ENCODE data around the gene RPTOR.

RPTOR gene

DNA sequence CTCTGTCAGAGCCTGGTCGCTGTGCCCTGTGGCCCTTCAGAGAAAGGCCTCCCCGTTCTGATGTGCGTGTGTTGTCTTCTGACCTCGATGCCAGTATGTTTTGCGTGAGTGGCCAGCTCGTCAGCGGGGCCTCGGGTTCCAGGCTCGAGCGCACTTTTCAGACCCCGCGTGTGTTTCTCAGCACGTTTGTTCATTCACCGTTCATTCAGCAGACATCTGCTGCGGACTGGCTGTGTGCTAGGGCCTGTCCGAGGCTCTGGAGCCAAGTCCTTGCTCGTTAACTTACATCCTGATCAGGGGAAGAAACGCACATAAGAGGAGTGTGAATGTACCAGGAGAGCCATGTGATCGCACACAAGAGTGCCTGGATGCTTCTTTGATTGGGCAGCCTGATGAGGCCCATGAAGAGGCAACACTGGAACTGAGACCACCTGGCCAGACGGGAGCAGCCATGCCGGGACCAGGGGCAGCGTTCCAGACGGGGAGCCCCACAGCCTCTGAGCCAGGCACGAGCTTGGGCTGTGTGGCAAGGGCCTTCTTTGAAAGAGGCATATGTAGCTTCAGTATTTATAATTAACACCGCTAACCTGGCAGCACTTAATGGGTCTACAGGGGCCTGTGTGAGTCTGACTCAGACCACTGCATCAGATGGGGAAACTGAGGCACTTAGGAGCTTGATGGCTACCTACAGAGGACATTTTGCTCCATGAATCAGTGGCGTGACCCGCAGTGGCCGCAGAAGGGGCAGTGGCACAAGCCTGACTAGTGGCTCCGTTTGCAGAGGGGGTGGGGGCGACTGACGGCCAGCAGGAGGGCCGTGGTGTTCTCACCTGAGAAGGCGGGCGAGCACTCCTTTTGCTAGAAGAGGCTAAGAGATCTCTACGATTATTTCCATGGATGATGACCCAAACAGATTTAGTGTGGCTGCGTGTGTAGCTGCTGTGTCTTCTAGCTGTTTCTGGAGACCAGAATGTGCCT lies 259.1 kb downstream of the RPTOR start:
- ChIA-PET POLR2A (no interaction called here), CTCF (interaction anchor here (0.8 to 2.1 kb wide), 2 partner anchors 9 to 95 kb away, joined by 3 to 10 read pairs; no protein-coding TSS in a partner anchor)
- no peak for DNase-seq (ENCODE audit: low read depth, low spot score)
- TF ChIP-seq, protein P1, sequence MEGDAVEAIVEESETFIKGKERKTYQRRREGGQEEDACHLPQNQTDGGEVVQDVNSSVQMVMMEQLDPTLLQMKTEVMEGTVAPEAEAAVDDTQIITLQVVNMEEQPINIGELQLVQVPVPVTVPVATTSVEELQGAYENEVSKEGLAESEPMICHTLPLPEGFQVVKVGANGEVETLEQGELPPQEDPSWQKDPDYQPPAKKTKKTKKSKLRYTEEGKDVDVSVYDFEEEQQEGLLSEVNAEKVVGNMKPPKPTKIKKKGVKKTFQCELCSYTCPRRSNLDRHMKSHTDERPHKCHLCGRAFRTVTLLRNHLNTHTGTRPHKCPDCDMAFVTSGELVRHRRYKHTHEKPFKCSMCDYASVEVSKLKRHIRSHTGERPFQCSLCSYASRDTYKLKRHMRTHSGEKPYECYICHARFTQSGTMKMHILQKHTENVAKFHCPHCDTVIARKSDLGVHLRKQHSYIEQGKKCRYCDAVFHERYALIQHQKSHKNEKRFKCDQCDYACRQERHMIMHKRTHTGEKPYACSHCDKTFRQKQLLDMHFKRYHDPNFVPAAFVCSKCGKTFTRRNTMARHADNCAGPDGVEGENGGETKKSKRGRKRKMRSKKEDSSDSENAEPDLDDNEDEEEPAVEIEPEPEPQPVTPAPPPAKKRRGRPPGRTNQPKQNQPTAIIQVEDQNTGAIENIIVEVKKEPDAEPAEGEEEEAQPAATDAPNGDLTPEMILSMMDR (IDR thresholded peaks at IDR 0.05; ENCODE audit: insufficient read depth, low read length, missing control alignments), result no peak
- H3K4me3 ChIP-seq (ENCODE audit: low read depth, low read length), result no peak overlapping the region

DNA sequence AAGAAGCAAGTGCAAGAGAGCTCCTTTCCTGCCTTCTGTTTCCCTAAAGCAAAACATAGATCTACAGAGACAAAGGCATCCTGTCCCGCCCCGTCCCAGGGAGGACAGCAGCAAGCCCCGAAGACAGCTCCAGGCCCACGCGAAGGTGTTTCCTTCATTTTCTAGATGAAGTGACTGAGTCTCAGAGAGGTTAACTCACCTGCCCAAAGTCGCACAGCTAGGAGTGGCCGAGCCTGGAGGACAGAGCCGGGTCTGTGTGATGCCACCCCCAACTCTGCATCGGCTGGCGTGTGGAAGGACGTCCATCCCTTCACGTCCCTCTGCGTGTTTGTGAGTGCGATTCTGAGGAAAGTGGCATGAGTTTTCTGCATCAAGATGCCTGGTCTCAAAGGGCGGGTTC lies 259.8 kb downstream of the RPTOR start:
- no peak overlapping the region for H3K4me3 ChIP-seq (ENCODE audit: low read depth, low read length)
- DNase-seq (ENCODE audit: low read depth, low spot score), result no peak
- POLR2A ChIA-PET, result no interaction called here
- CTCF ChIA-PET, result interaction anchor here (0.8 to 2.1 kb wide), 3 partner anchors 10 to 197 kb away, joined by 3 to 10 read pairs (median 3); no protein-coding TSS in a partner anchor
- TF ChIP-seq, protein P1 (IDR thresholded peaks at IDR 0.05; ENCODE audit: insufficient read depth, low read length, missing control alignments), result no peak

DNA sequence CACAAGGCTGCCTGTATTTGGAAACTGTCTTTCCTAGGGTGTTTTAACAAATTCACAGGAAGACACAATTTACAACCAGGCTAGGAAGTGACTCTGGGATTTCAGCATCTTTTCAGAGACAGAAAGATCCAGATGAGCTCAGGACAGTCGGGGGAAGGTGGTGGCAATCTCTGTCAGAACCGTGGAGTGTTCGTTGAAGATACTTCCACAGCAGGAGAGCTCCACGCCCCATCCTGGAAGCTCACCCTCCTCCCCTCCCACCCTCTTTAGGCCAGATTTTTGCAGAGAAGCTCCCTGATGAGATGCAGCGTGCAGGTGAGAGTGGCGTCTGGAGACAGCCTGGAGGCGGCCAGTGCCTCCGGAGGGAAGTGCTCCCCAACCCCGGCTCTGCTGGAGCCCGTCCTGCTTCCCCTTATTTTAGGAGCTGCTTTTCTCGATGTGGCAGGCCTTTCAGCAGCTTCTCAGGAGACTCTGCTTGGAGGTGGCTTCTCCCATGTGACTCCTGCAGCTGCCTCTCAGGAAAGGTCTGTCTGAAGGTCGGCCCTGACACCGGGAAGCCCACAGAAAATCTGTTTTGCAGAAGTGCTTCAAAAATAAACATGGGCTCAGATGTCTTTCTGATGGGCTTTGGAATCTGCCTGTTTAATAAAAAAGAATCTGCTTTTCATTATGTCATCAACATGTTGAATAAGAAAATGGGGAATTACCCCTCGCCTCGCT lies 260.6 kb downstream of the RPTOR start:
- POLR2A ChIA-PET, result no interaction called here
- CTCF ChIA-PET, result interaction anchor here (0.6 to 2.1 kb wide), 3 partner anchors 11 to 196 kb away, joined by 3 to 10 read pairs (median 3); no protein-coding TSS in a partner anchor

DNA sequence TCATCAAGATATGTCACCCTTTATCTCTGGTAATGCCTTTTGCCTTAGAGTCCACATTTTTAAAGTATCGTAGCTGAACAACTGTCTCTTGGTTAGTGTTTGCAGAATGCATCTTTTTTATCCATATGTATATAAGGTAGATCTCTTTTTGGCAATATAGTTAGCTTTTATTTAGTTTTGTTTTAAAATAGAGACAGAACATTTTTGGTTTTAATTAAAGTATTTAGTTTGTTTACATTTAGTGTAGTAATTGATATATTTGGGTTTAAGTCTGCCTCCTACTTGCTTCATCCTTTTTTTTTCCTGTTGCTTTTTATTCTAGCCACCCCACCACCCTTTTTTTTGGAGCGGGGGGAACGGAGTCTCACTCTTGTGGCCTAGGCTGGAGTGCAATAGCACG lies 262.4 kb downstream of the RPTOR start:
- H3K4me3 ChIP-seq (ENCODE audit: low read depth, low read length), result no peak overlapping the region
- POLR2A ChIA-PET, result no interaction called here
- DNase-seq (ENCODE audit: low read depth, low spot score), result no peak
- CTCF ChIA-PET, result interaction anchor here (1.0 kb wide), 1 partner anchor 58 kb away, joined by 6 read pairs; no protein-coding TSS in a partner anchor
- TF ChIP-seq, protein P1 (IDR thresholded peaks at IDR 0.05; ENCODE audit: insufficient read depth, low read length, missing control alignments), result no peak

More for the DNA sequence above, 260.6 kb downstream of the RPTOR start:
- TF ChIP-seq, protein P1 (IDR thresholded peaks at IDR 0.05; ENCODE audit: insufficient read depth, low read length, missing control alignments), result no peak
- no peak overlapping the region for H3K4me3 ChIP-seq (ENCODE audit: low read depth, low read length)
- no peak for DNase-seq (ENCODE audit: low read depth, low spot score)

DNA sequence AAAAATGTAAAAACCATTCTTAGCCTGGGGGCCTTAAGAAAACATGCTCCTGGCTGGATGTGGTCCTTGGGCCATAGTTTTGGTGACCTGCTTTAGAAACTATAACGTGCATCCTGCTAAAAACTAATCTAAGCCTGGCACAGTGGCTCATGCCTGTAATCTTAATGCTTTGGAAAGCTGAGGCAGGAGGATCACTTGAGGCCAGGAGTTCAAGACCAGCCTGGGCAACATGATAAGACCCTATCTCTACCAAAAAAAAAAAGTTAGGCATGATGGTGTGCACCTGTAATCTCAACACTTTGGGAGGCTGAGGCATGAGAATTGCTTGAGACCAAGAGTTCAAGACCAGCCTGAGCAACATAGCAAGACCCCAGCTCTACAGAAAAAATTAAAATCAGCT lies 263.2 kb downstream of the RPTOR start:
- ChIA-PET CTCF (no interaction called here), POLR2A (no interaction called here)
- no peak for DNase-seq (ENCODE audit: low read depth, low spot score)
- H3K4me3 ChIP-seq (ENCODE audit: low read depth, low read length), result no peak overlapping the region
- TF ChIP-seq, protein P1 (IDR thresholded peaks at IDR 0.05; ENCODE audit: insufficient read depth, low read length, missing control alignments), result no peak
